Measurements from ENCODE around the gene KMT2E.

DNA sequence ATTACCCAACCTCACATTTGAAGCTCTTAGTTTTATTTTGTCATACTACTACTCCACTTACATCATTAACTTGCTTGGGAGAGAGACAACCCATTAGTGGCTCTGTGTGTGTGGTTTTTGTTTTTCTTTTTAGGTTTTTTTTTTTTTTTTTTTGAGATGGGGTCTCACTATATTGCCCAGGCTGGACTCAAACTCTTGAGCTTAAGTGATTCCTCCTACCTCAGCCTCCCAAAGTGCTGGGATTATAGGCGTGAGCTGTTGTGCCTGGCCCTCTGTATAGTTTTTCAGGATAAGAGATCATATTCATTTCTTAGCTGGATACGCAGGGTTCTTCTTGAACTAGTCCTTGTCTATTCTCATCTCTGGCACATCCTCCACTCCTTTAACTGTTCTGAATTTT lies 41.1 kb downstream of the KMT2E start:
- TF ChIP-seq, protein P1, sequence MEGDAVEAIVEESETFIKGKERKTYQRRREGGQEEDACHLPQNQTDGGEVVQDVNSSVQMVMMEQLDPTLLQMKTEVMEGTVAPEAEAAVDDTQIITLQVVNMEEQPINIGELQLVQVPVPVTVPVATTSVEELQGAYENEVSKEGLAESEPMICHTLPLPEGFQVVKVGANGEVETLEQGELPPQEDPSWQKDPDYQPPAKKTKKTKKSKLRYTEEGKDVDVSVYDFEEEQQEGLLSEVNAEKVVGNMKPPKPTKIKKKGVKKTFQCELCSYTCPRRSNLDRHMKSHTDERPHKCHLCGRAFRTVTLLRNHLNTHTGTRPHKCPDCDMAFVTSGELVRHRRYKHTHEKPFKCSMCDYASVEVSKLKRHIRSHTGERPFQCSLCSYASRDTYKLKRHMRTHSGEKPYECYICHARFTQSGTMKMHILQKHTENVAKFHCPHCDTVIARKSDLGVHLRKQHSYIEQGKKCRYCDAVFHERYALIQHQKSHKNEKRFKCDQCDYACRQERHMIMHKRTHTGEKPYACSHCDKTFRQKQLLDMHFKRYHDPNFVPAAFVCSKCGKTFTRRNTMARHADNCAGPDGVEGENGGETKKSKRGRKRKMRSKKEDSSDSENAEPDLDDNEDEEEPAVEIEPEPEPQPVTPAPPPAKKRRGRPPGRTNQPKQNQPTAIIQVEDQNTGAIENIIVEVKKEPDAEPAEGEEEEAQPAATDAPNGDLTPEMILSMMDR (IDR thresholded peaks at IDR 0.05), result no peak
- no peak for TF ChIP-seq JUN (CRISPR knock-in tag; IDR thresholded peaks at IDR 0.05)
- no peak for TF ChIP-seq TCF7 (CRISPR knock-in tag; IDR thresholded peaks at IDR 0.05; ENCODE audit: low read depth)
- TF ChIP-seq, protein P2, sequence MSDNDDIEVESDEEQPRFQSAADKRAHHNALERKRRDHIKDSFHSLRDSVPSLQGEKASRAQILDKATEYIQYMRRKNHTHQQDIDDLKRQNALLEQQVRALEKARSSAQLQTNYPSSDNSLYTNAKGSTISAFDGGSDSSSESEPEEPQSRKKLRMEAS (CRISPR knock-in tag; IDR thresholded peaks at IDR 0.05), result no peak
- TF ChIP-seq, protein P3, sequence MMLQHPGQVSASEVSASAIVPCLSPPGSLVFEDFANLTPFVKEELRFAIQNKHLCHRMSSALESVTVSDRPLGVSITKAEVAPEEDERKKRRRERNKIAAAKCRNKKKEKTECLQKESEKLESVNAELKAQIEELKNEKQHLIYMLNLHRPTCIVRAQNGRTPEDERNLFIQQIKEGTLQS (CRISPR knock-in tag; conservative IDR thresholded peaks at IDR 0.05), result no peak
- TF ChIP-seq, protein P4, sequence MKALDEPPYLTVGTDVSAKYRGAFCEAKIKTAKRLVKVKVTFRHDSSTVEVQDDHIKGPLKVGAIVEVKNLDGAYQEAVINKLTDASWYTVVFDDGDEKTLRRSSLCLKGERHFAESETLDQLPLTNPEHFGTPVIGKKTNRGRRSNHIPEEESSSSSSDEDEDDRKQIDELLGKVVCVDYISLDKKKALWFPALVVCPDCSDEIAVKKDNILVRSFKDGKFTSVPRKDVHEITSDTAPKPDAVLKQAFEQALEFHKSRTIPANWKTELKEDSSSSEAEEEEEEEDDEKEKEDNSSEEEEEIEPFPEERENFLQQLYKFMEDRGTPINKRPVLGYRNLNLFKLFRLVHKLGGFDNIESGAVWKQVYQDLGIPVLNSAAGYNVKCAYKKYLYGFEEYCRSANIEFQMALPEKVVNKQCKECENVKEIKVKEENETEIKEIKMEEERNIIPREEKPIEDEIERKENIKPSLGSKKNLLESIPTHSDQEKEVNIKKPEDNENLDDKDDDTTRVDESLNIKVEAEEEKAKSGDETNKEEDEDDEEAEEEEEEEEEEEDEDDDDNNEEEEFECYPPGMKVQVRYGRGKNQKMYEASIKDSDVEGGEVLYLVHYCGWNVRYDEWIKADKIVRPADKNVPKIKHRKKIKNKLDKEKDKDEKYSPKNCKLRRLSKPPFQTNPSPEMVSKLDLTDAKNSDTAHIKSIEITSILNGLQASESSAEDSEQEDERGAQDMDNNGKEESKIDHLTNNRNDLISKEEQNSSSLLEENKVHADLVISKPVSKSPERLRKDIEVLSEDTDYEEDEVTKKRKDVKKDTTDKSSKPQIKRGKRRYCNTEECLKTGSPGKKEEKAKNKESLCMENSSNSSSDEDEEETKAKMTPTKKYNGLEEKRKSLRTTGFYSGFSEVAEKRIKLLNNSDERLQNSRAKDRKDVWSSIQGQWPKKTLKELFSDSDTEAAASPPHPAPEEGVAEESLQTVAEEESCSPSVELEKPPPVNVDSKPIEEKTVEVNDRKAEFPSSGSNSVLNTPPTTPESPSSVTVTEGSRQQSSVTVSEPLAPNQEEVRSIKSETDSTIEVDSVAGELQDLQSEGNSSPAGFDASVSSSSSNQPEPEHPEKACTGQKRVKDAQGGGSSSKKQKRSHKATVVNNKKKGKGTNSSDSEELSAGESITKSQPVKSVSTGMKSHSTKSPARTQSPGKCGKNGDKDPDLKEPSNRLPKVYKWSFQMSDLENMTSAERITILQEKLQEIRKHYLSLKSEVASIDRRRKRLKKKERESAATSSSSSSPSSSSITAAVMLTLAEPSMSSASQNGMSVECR (CRISPR knock-in tag; IDR thresholded peaks at IDR 0.05; ENCODE audit: borderline replicate concordance), result no peak
- TF ChIP-seq, protein P5, sequence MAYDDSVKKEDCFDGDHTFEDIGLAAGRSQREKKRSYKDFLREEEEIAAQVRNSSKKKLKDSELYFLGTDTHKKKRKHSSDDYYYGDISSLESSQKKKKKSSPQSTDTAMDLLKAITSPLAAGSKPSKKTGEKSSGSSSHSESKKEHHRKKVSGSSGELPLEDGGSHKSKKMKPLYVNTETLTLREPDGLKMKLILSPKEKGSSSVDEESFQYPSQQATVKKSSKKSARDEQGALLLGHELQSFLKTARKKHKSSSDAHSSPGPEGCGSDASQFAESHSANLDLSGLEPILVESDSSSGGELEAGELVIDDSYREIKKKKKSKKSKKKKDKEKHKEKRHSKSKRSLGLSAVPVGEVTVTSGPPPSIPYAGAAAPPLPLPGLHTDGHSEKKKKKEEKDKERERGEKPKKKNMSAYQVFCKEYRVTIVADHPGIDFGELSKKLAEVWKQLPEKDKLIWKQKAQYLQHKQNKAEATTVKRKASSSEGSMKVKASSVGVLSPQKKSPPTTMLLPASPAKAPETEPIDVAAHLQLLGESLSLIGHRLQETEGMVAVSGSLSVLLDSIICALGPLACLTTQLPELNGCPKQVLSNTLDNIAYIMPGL (CRISPR knock-in tag; IDR thresholded peaks at IDR 0.05), result no peak
- no peak for TF ChIP-seq CBFB (CRISPR knock-in tag; IDR thresholded peaks at IDR 0.05; ENCODE audit: low read depth)
